Epithelial cell of prostate (primary cell): Measurements from ENCODE around the gene ITGB6.

Experiments used
- DNase-seq: peaks from one replicate; pipeline ENCODE4 v3.0.0-alpha.2; 2011; ENCODE audit warnings: low read depth, low spot score
- H3K27ac ChIP-seq: fragments of 450-650 bp; 2 replicates; pipeline ENCODE4 v1.5.1; 2017; ENCODE audit warnings: mild to moderate bottlenecking

The ITGB6 gene

GRCh38 chr2:160062292-160063005 lies 137.6 kb downstream of the ITGB6 start, which contains the start of gene PLA2R1:
TSS of gene PLA2R1 (minus strand) at chr2:160062615. CDS start at chr2:160062403, 212 bp downstream.
- DNase-seq: no peak
- no peak within 1 kb of the TSS for H3K27ac ChIP-seq

- DNase-seq: no peak
- H3K27ac ChIP-seq: no peak overlapping the region
Measured at GRCh38 chr2:160061944-160062291, 138.2 kb downstream of the ITGB6 start.

- no peak overlapping the region for H3K27ac ChIP-seq
- DNase-seq: no peak
Measured at GRCh38 chr2:160061533-160061932, 138.5 kb downstream of the ITGB6 start.

GRCh38 chr2:160060297-160060696 lies 139.8 kb downstream of the ITGB6 start:
- no peak overlapping the region for H3K27ac ChIP-seq
- no peak for DNase-seq

- DNase-seq: no peak
- no peak overlapping the region for H3K27ac ChIP-seq
Measured at GRCh38 chr2:160057356-160057755, 142.7 kb downstream of the ITGB6 start.

GRCh38 chr2:160055726-160056108 lies 144.4 kb downstream of the ITGB6 start:
- no peak for DNase-seq
- no peak overlapping the region for H3K27ac ChIP-seq

- DNase-seq: no peak
- H3K27ac ChIP-seq: no peak overlapping the region
Measured at GRCh38 chr2:160054984-160055725, 144.9 kb downstream of the ITGB6 start.

- no peak for DNase-seq
- H3K27ac ChIP-seq: no peak overlapping the region
Measured at GRCh38 chr2:160053946-160054345, 146.1 kb downstream of the ITGB6 start.

- no peak for DNase-seq
- H3K27ac ChIP-seq: no peak overlapping the region
Measured at GRCh38 chr2:160052531-160052930, 147.5 kb downstream of the ITGB6 start.

- no peak for DNase-seq
- H3K27ac ChIP-seq: no peak overlapping the region
Measured at GRCh38 chr2:160051371-160051800, 148.7 kb downstream of the ITGB6 start.

- no peak for DNase-seq
- H3K27ac ChIP-seq: no peak overlapping the region
Measured at GRCh38 chr2:160050147-160050546, 149.9 kb downstream of the ITGB6 start.
